Muscle layer of colon (tissue), 2 donors: ENCODE data around the gene DCC.

Source experiments
- H3K27ac ChIP-seq: one replicate; pipeline ENCODE4 v1.7.0; 2013; ENCODE audit warnings: low read depth, mild to moderate bottlenecking, low read length, moderate library complexity
- H3K27me3 ChIP-seq, 2 donors: one replicate each; pipeline ENCODE4 v1.7.0; 2013; ENCODE audit warnings: low read length in 2 of 2, mild to moderate bottlenecking in 2 of 2; ENCODE audit not compliant: insufficient read depth in 2 of 2, control insufficient read depth in 1 of 2
- H3K36me3 ChIP-seq: one replicate; pipeline ENCODE4 v1.7.0; 2013; ENCODE audit warnings: mild to moderate bottlenecking, low read length; ENCODE audit not compliant: insufficient read depth
- H3K4me1 ChIP-seq: one replicate; pipeline ENCODE4 v1.7.0; 2013; ENCODE audit warnings: mild to moderate bottlenecking, low read length; ENCODE audit not compliant: insufficient read depth
- H3K4me3 ChIP-seq, 2 donors: one replicate each; pipeline ENCODE4 v1.7.0; 2013; ENCODE audit warnings: low read length in 2 of 2, low read depth in 1 of 2, mild to moderate bottlenecking in 1 of 2, moderate library complexity in 1 of 2
- H3K9ac ChIP-seq: one replicate; pipeline ENCODE4 v1.7.0; 2013; ENCODE audit warnings: low read length
- H3K9me3 ChIP-seq: one replicate; pipeline ENCODE4 v1.7.0; 2013; ENCODE audit warnings: mild to moderate bottlenecking, low read length
- donor health status: abdominal sarcoma.
- donor health status: Adenocarcinoma of cecum.

DCC gene

DNA sequence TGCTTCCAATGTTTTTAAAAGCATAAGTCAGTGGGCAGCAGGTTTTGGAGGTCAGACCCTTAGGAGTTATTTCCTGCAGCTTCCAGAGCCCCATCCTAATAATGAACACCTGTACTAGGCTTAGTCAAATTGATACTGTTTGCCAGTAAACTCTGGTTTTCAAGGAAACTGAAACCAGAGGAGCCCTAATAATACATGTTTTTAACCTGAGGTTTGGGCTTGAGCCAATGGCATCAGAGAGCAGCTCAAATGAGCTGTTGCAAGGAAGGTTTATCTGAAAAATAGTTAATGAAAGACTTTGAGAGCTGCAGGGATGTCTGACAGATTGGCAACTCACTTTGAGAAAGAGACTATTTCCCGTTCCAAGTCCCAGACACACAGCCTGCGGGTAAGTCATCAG, 54.6 kb downstream of the DCC start:
- Histone ChIP-seq H3K4me1 (no peaks in the 10 kb centered on the region), H3K36me3 (no peaks in the 10 kb centered on the region), H3K27ac (no peak overlapping the region), H3K9ac (no peak overlapping the region), H3K9me3 (no peaks in the 10 kb centered on the region), H3K27me3 (no peaks in the 10 kb centered on the region), H3K4me3 (no peak overlapping the region)

DNA sequence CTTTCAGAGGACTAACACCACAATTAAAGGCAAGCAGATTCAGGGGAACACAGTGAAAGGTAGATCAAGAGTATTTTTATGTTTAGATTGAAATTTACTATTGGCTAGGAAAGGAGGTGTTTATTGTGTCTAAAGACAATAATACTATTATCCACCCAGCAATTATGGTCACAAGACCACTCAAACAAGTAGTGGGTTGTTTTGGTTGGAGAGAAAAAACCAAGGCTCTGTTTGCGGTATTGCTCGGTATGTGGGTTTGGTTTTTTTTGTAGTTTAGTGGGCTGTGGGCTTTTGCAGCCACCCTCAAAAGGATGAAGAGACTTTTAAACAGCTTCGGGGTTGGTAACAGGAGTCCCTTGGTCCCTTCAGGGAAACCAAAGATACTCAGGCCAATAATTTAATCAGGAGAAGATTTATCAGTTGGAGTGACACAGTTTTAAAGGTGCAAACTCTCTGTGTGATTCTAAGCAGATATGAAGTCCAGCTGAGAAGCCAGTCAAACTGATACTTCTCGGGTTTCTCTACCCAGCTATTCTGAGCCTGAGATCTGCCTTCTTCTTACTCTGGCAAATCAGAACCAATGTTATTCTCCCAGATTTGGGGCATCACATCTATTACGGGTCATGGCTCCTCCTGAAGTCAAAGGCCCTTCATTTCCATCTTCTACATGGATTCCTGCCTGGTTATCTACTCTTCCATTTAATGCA, 55.3 kb downstream of the DCC start:
- H3K9me3 ChIP-seq, result no peaks in the 10 kb centered on the region
- no peak overlapping the region for H3K4me3 ChIP-seq
- H3K4me1 ChIP-seq, result no peaks in the 10 kb centered on the region
- no peak overlapping the region for H3K9ac ChIP-seq
- H3K36me3 ChIP-seq, result no peaks in the 10 kb centered on the region
- H3K27me3 ChIP-seq, result no peaks in the 10 kb centered on the region
- H3K27ac ChIP-seq, result no peak overlapping the region

- Histone ChIP-seq H3K9me3 (no peaks in the 10 kb centered on the region), H3K9ac (no peak overlapping the region), H3K4me3 (no peak overlapping the region), H3K27ac (no peak overlapping the region), H3K4me1 (no peaks in the 10 kb centered on the region), H3K27me3 (no peaks in the 10 kb centered on the region), H3K36me3 (no peaks in the 10 kb centered on the region)
These were observed 61.2 kb downstream of the DCC start for GRCh38 chr18:52401236-52401635.

DNA sequence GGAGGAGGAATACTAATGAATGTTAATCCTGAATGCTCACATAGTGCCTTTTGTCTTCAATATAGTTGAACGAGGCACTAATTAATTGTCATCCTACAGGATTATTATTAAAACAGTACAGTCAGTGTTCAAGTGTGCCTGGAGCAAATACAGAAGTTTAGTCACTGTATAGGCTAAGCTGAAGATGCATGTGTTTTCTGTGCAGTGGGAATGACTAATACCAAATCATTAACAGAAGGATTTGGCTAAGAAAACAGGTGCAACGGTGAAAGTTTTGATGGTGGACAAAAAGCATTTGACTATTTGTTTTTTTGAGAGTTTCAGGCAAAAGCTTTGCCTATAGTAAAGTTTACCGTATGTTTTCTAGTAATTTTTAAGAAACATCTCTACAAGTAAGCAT, 62.8 kb downstream of the DCC start:
- Histone ChIP-seq H3K4me3 (no peak overlapping the region), H3K9me3 (no peaks in the 10 kb centered on the region), H3K36me3 (no peaks in the 10 kb centered on the region), H3K4me1 (no peaks in the 10 kb centered on the region), H3K27ac (no peak overlapping the region), H3K9ac (no peak overlapping the region), H3K27me3 (no peaks in the 10 kb centered on the region)

DNA sequence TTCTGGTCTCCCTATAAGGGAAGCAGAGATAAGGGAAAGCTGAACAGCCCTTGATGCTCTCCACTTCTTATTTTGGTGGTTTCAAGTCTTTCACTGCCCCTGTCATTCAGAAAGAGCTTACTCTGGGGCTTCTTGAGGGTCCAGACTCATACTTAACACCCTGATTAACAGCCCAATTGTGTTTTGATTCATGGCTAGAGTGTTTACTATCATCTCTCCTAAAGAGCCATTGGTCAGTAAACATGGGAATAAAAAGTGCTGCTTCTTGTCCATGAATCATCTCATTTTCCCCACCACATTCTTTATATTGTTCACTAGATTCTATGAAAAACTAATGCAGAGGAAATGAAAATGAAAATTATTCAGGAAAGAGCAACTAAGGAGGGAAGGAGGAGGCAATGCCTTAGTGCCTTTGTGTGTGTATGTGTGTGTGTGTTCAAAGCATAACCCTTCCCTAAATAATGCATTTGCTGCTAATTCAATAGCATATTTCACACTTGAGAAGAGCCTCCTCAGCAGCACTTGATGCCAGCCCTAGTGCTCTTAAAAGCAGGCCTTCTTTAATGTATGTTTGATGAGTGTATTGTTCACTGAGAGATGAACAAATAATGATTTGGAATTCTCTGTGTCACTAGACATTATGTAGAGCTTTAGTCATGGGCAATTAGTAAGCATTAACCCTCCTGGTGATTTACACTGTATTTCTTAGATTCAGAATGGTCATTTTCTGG, 63.5 kb downstream of the DCC start:
- H3K4me3 ChIP-seq, result no peak overlapping the region
- no peak overlapping the region for H3K9ac ChIP-seq
- H3K27ac ChIP-seq, result no peak overlapping the region
- no peaks in the 10 kb centered on the region for H3K27me3 ChIP-seq
- no peaks in the 10 kb centered on the region for H3K36me3 ChIP-seq
- H3K4me1 ChIP-seq, result no peaks in the 10 kb centered on the region
- H3K9me3 ChIP-seq, result no peaks in the 10 kb centered on the region

DNA sequence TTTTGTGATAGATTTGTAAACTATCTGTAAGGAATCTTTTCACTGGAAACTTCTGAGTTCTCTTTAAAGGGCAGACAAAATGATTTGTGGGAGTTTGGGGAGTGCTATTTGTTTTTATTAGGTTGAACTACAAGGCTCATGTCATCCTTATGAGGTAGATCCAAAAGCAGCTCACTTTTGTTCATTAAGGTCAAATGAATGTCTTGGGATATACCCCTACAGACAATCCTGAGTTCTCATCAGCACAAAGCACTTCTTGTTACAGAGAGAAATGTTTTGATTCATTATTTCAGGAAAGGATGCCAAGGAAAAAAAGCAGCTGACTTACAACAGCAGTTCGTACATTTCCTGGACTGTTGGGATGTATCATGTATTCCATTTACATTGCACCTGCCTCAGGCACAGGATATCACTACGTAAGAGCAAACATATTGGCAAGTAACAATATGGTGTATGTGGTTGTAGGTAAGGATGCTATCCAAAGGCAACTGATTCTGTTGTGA, 68.9 kb downstream of the DCC start:
- H3K4me1 ChIP-seq, result no peaks in the 10 kb centered on the region
- H3K4me3 ChIP-seq, result no peak overlapping the region

GRCh38 chr18:52409727-52410126, 69.7 kb downstream of the DCC start:
- no peaks in the 10 kb centered on the region for H3K4me1 ChIP-seq
- H3K9me3 ChIP-seq, result no peaks in the 10 kb centered on the region
- no peaks in the 10 kb centered on the region for H3K36me3 ChIP-seq
- no peaks in the 10 kb centered on the region for H3K27me3 ChIP-seq
- H3K27ac ChIP-seq, result no peak overlapping the region
- H3K9ac ChIP-seq, result no peak overlapping the region
- no peak overlapping the region for H3K4me3 ChIP-seq

More for the DNA sequence above, 68.9 kb downstream of the DCC start:
- H3K9me3 ChIP-seq, result no peaks in the 10 kb centered on the region
- no peaks in the 10 kb centered on the region for H3K27me3 ChIP-seq
- no peaks in the 10 kb centered on the region for H3K36me3 ChIP-seq
- no peak overlapping the region for H3K27ac ChIP-seq
- no peak overlapping the region for H3K9ac ChIP-seq

GRCh38 chr18:52415131-52415530, 75.1 kb downstream of the DCC start:
- Histone ChIP-seq H3K4me1 (no peaks in the 10 kb centered on the region), H3K36me3 (no peaks in the 10 kb centered on the region)

GRCh38 chr18:52422985-52423601, 83.1 kb downstream of the DCC start:
- Histone ChIP-seq H3K4me3 (no peak overlapping the region), H3K27me3 (no peaks in the 10 kb centered on the region), H3K9ac (no peak overlapping the region), H3K4me1 (no peaks in the 10 kb centered on the region), H3K27ac (no peak overlapping the region), H3K9me3 (no peaks in the 10 kb centered on the region), H3K36me3 (no peaks in the 10 kb centered on the region)

More at GRCh38 chr18:52415131-52415530, 75.1 kb downstream of the DCC start:
- H3K9ac ChIP-seq, result no peak overlapping the region
- H3K9me3 ChIP-seq, result no peaks in the 10 kb centered on the region
- no peak overlapping the region for H3K4me3 ChIP-seq
- no peak overlapping the region for H3K27ac ChIP-seq
- H3K27me3 ChIP-seq, result no peaks in the 10 kb centered on the region

GRCh38 chr18:52426041-52426440, 86.0 kb downstream of the DCC start:
- no peaks in the 10 kb centered on the region for H3K9me3 ChIP-seq
- H3K4me1 ChIP-seq, result no peaks in the 10 kb centered on the region
- no peak overlapping the region for H3K9ac ChIP-seq
- no peaks in the 10 kb centered on the region for H3K36me3 ChIP-seq
- H3K27me3 ChIP-seq, result no peaks in the 10 kb centered on the region
- H3K4me3 ChIP-seq, result no peak overlapping the region
- no peak overlapping the region for H3K27ac ChIP-seq

DNA sequence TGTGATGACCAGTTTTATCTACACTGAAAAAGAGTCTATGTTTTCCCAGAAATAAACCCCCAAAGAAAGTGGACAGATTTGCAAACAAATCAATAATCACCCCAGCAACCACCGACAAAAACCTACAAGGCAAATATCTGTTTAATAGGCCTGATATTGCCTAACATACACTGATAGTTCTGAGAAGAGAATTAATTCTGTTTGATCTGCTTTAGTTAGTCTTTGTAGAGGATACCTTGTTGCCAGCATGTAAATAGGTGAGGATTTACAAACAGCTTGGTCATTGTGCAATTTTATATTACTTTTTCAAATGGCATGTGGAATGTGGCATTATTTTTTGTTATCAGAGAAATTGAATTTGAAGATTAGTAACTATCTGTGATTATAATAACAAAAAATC, 86.5 kb downstream of the DCC start:
- Histone ChIP-seq H3K4me3 (no peak overlapping the region), H3K27me3 (no peaks in the 10 kb centered on the region), H3K27ac (no peak overlapping the region), H3K9me3 (no peaks in the 10 kb centered on the region), H3K4me1 (no peaks in the 10 kb centered on the region), H3K36me3 (no peaks in the 10 kb centered on the region), H3K9ac (no peak overlapping the region)
